Panc1 (cell line): ENCODE results near the gene KRT86. TPM values are rescaled to one million over a fixed set of nuclear protein-coding genes. Genes with fewer than 3 reads are reported as not detected.

Source experiments
- ATAC-seq: fragments of 200-7000 bp; cut with Tn5 transposase; 2 replicates; pipeline ENCODE4 v1.9.1; 2020; ENCODE audit warnings: mild to moderate bottlenecking, moderate library complexity
- BruUV-seq: library from RNA; stranded (reverse); fragments of 400-500 nt; replicated peaks from 2 replicates; lab custom pipeline; 2021; lab: Mats Ljungman, UMichigan
- CTCF ChIA-PET: fragments of 300-600 bp; sonication (Branson Sonifier 250); formaldehyde crosslinking; loops from one replicate; lab custom pipeline; 2022; ENCODE audit warnings: antibody characterized with exemption; lab: Charles Lee
- POLR2A ChIA-PET: fragments of 300-600 bp; sonication (Branson Sonifier 250); formaldehyde crosslinking; loops from one replicate; lab custom pipeline; 2022; ENCODE audit warnings: antibody characterized with exemption; lab: Charles Lee
- DNase-seq: peaks from one replicate; pipeline ENCODE4 v3.0.0-alpha.2; 2010; ENCODE audit warnings: low read depth, low spot score
- H3K27ac ChIP-seq: 2 replicates; pipeline ENCODE4 v1.5.1; 2011; ENCODE audit warnings: mild to moderate bottlenecking, low read length, inconsistent platforms
- H3K27me3 ChIP-seq: fragments of 200-500 bp; sonication (Bioruptor generic); 2 replicates; pipeline ENCODE4 v1.6.0; 2014; ENCODE audit warnings: low read length, inconsistent platforms; ENCODE audit not compliant: control insufficient read depth, insufficient read depth
- H3K36me3 ChIP-seq: fragments of 200-500 bp; sonication (Bioruptor generic); 2 replicates; pipeline ENCODE4 v1.5.1; 2014; ENCODE audit warnings: inconsistent platforms, mild to moderate bottlenecking, low read length, moderate library complexity; ENCODE audit not compliant: control insufficient read depth, insufficient read depth
- H3K4me1 ChIP-seq: 2 replicates; pipeline ENCODE4 v1.5.1; 2011; ENCODE audit warnings: inconsistent platforms, mild to moderate bottlenecking, low read length, moderate library complexity; ENCODE audit not compliant: control insufficient read depth, insufficient read depth
- H3K4me3 ChIP-seq, 2 experiments: 2 replicates each; pipeline ENCODE4 v1.5.1; 2011 to 2012; ENCODE audit warnings: low read depth in 2 of 2, low read length in 2 of 2, mild to moderate bottlenecking in 2 of 2, inconsistent platforms in 1 of 2, moderate library complexity in 1 of 2
- H3K9me3 ChIP-seq: fragments of 200-500 bp; sonication (Bioruptor generic); 2 replicates; pipeline ENCODE4 v1.5.1; 2014; ENCODE audit warnings: low read depth, mild to moderate bottlenecking, inconsistent platforms, low read length, moderate library complexity; ENCODE audit not compliant: control insufficient read depth, insufficient read depth
- POLR2AphosphoS5 ChIP-seq: IDR thresholded peaks from 2 replicates; pipeline ENCODE4 v1.6.1; 2012; ENCODE audit warnings: mild to moderate bottlenecking, low read depth, low read length, moderate library complexity
- SIN3A ChIP-seq: IDR thresholded peaks from 2 replicates; pipeline ENCODE4 v1.6.1; 2012; ENCODE audit warnings: low read depth, mild to moderate bottlenecking, low read length, moderate library complexity, borderline replicate concordance; ENCODE audit not compliant: insufficient read depth
- TCF7L2 ChIP-seq: IDR thresholded peaks from 2 replicates; pipeline ENCODE4 v1.6.1; 2011; ENCODE audit warnings: mild to moderate bottlenecking, low read depth, low read length, inconsistent platforms
- in situ Hi-C: cut with HindIII; loops from 2 replicates; pipeline ENCODE4 v1.10.0; 2016; ENCODE audit warnings: low sequenced_read_pairs, low pct_unique_long_range_greater_than_20kb
- intact Hi-C: fragments of 100-400 bp; cut with micrococcal nuclease; formaldehyde crosslinking; loops from one replicate; pipeline ENCODE4 v1.10.0; 2022; ENCODE audit not compliant: unreplicated experiment
- total RNA-seq: library from RNA; stranded (reverse); gene quantifications from one replicate; pipeline ENCODE4 v1.2.1, GENCODE V29; 2021; ENCODE audit not compliant: unreplicated experiment
- TF ChIP-seq, protein P1 (sequence below), 2 experiments: IDR thresholded peaks; 2 replicates each; pipeline ENCODE4 v1.6.1; 2011 to 2012; ENCODE audit warnings: low read depth in 2 of 2, control low read depth in 1 of 2, low read length in 1 of 2, mild to moderate bottlenecking in 1 of 2, moderate library complexity in 1 of 2; ENCODE audit not compliant: insufficient read depth in 1 of 2
- TF ChIP-seq, protein P2 (sequence below): fragments of 450-650 bp; IDR thresholded peaks from 2 replicates; pipeline ENCODE4 v1.5.1; 2017; ENCODE audit warnings: mild to moderate bottlenecking

The KRT86 gene
- total RNA-seq, 1 experiment from 2014 or later: 1.1 TPM

DNA sequence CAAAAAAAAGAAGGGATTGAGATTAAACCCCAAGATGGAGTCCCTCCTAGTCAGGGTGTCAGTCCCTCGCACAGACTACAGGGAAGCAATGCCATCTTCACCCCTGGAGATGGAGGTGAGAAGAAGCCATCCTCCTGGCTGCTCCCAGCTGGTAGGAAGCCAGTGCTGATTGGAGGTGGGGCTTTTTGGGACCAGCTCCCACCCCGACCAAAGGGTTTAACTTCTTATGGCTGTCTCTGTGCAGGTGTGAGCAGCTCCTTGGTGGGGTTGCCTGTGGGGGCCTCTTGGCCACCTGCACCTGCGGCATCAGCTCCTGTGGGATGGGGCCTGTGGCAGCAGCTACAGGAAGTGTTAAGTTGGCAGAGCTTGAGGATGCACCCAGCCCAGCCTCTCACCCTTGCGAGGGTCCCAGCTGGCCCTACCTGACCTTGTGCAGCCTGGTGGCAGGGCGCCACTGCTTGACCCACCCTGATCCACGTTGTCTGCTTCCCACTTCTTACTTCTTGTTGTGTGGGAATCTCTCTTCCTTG lies 3.8 kb upstream of the KRT86 start:
- intact Hi-C loops: loop anchor here (10.0 kb wide), 1 partner anchor 46 kb away; no protein-coding TSS in a partner anchor
- BruUV-seq: no TSS peak
- POLR2A ChIA-PET: no interaction called here

DNA sequence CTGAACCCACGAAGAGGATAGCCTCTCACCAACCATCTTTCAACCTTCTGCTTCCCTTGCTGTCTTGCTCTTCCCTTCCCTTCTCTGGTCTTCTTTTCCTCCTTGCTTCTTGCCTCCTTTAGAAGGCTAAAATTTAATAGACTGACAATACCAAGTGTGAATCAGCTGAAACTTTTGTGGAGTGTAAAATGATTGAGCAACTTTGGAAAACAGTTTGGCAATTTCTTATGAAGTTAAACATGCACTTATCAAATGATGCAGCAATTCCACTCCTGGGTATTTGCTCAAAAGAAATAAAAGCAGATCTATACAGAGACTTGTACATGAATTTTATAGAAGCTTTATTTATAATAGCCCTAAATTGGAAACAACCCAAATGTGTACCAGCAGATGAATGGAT lies 3.3 kb upstream of the KRT86 start:
- ATAC-seq (no peak), DNase-seq (no peak)
- H3K36me3 ChIP-seq: no peaks in the 10 kb centered on the region
- ChIA-PET POLR2A (no interaction called here), CTCF (no interaction called here)
- H3K27ac ChIP-seq: no peak overlapping the region
- no peaks in the 10 kb centered on the region for H3K27me3 ChIP-seq
- BruUV-seq: no TSS peak
- in situ Hi-C loops: no loop called here
- H3K4me3 ChIP-seq: no peak overlapping the region
- no peaks in the 10 kb centered on the region for H3K9me3 ChIP-seq
- intact Hi-C loops: loop anchor here (10.0 kb wide), 1 partner anchor 46 kb away; no protein-coding TSS in a partner anchor
- TF ChIP-seq, protein P1, sequence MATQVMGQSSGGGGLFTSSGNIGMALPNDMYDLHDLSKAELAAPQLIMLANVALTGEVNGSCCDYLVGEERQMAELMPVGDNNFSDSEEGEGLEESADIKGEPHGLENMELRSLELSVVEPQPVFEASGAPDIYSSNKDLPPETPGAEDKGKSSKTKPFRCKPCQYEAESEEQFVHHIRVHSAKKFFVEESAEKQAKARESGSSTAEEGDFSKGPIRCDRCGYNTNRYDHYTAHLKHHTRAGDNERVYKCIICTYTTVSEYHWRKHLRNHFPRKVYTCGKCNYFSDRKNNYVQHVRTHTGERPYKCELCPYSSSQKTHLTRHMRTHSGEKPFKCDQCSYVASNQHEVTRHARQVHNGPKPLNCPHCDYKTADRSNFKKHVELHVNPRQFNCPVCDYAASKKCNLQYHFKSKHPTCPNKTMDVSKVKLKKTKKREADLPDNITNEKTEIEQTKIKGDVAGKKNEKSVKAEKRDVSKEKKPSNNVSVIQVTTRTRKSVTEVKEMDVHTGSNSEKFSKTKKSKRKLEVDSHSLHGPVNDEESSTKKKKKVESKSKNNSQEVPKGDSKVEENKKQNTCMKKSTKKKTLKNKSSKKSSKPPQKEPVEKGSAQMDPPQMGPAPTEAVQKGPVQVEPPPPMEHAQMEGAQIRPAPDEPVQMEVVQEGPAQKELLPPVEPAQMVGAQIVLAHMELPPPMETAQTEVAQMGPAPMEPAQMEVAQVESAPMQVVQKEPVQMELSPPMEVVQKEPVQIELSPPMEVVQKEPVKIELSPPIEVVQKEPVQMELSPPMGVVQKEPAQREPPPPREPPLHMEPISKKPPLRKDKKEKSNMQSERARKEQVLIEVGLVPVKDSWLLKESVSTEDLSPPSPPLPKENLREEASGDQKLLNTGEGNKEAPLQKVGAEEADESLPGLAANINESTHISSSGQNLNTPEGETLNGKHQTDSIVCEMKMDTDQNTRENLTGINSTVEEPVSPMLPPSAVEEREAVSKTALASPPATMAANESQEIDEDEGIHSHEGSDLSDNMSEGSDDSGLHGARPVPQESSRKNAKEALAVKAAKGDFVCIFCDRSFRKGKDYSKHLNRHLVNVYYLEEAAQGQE (IDR thresholded peaks at IDR 0.05; ENCODE audit: insufficient read depth in 1 of 2, low read depth in 2 of 2, low read length in 1 of 2): no peak
- TF ChIP-seq SIN3A: no peak
- TF ChIP-seq, protein P2, sequence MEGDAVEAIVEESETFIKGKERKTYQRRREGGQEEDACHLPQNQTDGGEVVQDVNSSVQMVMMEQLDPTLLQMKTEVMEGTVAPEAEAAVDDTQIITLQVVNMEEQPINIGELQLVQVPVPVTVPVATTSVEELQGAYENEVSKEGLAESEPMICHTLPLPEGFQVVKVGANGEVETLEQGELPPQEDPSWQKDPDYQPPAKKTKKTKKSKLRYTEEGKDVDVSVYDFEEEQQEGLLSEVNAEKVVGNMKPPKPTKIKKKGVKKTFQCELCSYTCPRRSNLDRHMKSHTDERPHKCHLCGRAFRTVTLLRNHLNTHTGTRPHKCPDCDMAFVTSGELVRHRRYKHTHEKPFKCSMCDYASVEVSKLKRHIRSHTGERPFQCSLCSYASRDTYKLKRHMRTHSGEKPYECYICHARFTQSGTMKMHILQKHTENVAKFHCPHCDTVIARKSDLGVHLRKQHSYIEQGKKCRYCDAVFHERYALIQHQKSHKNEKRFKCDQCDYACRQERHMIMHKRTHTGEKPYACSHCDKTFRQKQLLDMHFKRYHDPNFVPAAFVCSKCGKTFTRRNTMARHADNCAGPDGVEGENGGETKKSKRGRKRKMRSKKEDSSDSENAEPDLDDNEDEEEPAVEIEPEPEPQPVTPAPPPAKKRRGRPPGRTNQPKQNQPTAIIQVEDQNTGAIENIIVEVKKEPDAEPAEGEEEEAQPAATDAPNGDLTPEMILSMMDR: no peak
- TF ChIP-seq TCF7L2: no peak
- H3K4me1 ChIP-seq: peaks cover 3% of the 10 kb centered on the region; the same call in 1 of the 2 replicates

More for the DNA sequence above, 3.8 kb upstream of the KRT86 start:
- Histone ChIP-seq H3K36me3 (no peaks in the 10 kb centered on the region), H3K9me3 (no peaks in the 10 kb centered on the region), H3K4me3 (no peak overlapping the region), H3K4me1 (peaks cover 3% of the 10 kb centered on the region; the same call in 1 of the 2 replicates), H3K27me3 (no peaks in the 10 kb centered on the region), H3K27ac (no peak overlapping the region)
- ATAC-seq: no peak
- CTCF ChIA-PET: interaction anchor here (0.6 kb wide), 1 partner anchor 13 kb away, joined by 5 read pairs; no protein-coding TSS in a partner anchor
- TF ChIP-seq SIN3A (no peak), POLR2AphosphoS5 (no peak), TCF7L2 (no peak)
- TF ChIP-seq, protein P1 (IDR thresholded peaks at IDR 0.05; ENCODE audit: insufficient read depth in 1 of 2, low read depth in 2 of 2, low read length in 1 of 2): no peak
- TF ChIP-seq, protein P2: no peak
- no peak for DNase-seq
- in situ Hi-C loops: no loop called here
